ENCODE data around the gene SRGAP2C.
"Not testable (repeated sequence)": the region's sequence is repeated elsewhere in the genome, so short reads cannot be mapped to it uniquely, and the experiment has no call there.

- TF ChIP-seq EZH2 (IDR thresholded peaks at IDR 0.05; ENCODE audit: borderline replicate concordance, low read depth, low read length, severe bottlenecking); CTCF (IDR thresholded peaks at IDR 0.05; ENCODE audit: extremely low read depth in 1 of 2, insufficient read depth in 1 of 2, low read depth in 1 of 2, low read length in 2 of 2); POLR2A (IDR thresholded peaks at IDR 0.05; ENCODE audit: low read depth, low read length); JUN (IDR thresholded peaks at IDR 0.05; ENCODE audit: borderline replicate concordance, insufficient read depth, insufficient read length, low read depth): not testable (repeated sequence)
Measured at GRCh38 chr1:121148489-121149190, 36.1 kb upstream of the SRGAP2C start.
